DOHH2 (cell line): ENCODE measurements around the gene AFG1L.

ENCODE experiments used
- CTCF ChIP-seq: fragments of 200-600 bp; sonication (generic); IDR thresholded peaks from one replicate; pipeline ENCODE4 v1.5.1; 2014; ENCODE audit warnings: antibody characterized with exemption, mild to moderate bottlenecking, low read depth, low read length; ENCODE audit not compliant: poor library complexity, severe bottlenecking
- EZH2phosphoT487 ChIP-seq: fragments of 200-600 bp; sonication (generic); IDR thresholded peaks from 2 replicates; pipeline ENCODE4 v1.6.1; 2017; ENCODE audit warnings: borderline replicate concordance, mild to moderate bottlenecking, antibody characterized with exemption, low read length, moderate library complexity, mixed read lengths

- TF ChIP-seq CTCF (no peak), EZH2phosphoT487 (no peak)
Measured at GRCh38 chr6:108432792-108433191, 137.9 kb downstream of the AFG1L start.
